ENCODE measurements around the gene CNTNAP5. TPM values are rescaled to one million over a fixed set of nuclear protein-coding genes. Genes with fewer than 3 reads are reported as not detected.

CNTNAP5 gene
- total RNA-seq, 1 experiment from 2014 or later = not detected

- H3K36me3 ChIP-seq (ENCODE audit: insufficient read depth, low read length, poor library complexity, severe bottlenecking) = no peaks in the 10 kb centered on the region
- no peak overlapping the region for H3K4me3 ChIP-seq (ENCODE audit: low read depth, low read length, poor library complexity, severe bottlenecking)
- ChIA-PET CTCF (no interaction called here), POLR2A (ENCODE audit: low non-redundant PET) (no interaction called here)
- H3K27ac ChIP-seq (ENCODE audit: low read depth, low read length, poor library complexity, severe bottlenecking) = no peak overlapping the region
- H3K9me3 ChIP-seq (ENCODE audit: low read depth, low read length, poor library complexity, severe bottlenecking) = no peaks in the 10 kb centered on the region
- BruUV-seq (replicated peaks) = no TSS peak
- H3K27me3 ChIP-seq (replicated peaks; ENCODE audit: insufficient read depth, low read depth, low read length, poor library complexity) = no peaks in the 10 kb centered on the region
- no peaks in the 10 kb centered on the region for H3K4me1 ChIP-seq (ENCODE audit: insufficient read depth, low read length, poor library complexity, severe bottlenecking)
- no peak for DNase-seq (ENCODE audit: low spot score)
- TF ChIP-seq CTCF (conservative IDR thresholded peaks at IDR 0.05; ENCODE audit: low read depth, low read length) = no peak
- TF ChIP-seq EZH2 (IDR thresholded peaks at IDR 0.05; ENCODE audit: borderline replicate concordance, low read depth, low read length, poor library complexity, severe bottlenecking) = no peak
- intact Hi-C loops (cut with micrococcal nuclease; ENCODE audit: unreplicated experiment) = no loop called here
Measured at GRCh38 chr2:124063596-124063995, 38.5 kb downstream of the CNTNAP5 start.

- intact Hi-C loops (cut with micrococcal nuclease; ENCODE audit: unreplicated experiment) = no loop called here
- no peaks in the 10 kb centered on the region for H3K9me3 ChIP-seq (ENCODE audit: low read depth, low read length, poor library complexity, severe bottlenecking)
- H3K27ac ChIP-seq (ENCODE audit: low read depth, low read length, poor library complexity, severe bottlenecking) = no peak overlapping the region
- no peaks in the 10 kb centered on the region for H3K36me3 ChIP-seq (ENCODE audit: insufficient read depth, low read length, poor library complexity, severe bottlenecking)
- no peaks in the 10 kb centered on the region for H3K4me1 ChIP-seq (ENCODE audit: insufficient read depth, low read length, poor library complexity, severe bottlenecking)
- ChIA-PET POLR2A (ENCODE audit: low non-redundant PET) (no interaction called here), CTCF (no interaction called here)
- H3K4me3 ChIP-seq (ENCODE audit: low read depth, low read length, poor library complexity, severe bottlenecking) = no peak overlapping the region
- TF ChIP-seq EZH2 (IDR thresholded peaks at IDR 0.05; ENCODE audit: borderline replicate concordance, low read depth, low read length, poor library complexity, severe bottlenecking) (no peak), CTCF (conservative IDR thresholded peaks at IDR 0.05; ENCODE audit: low read depth, low read length) (no peak)
- no TSS peak for BruUV-seq (replicated peaks)
- DNase-seq (ENCODE audit: low spot score) = no peak
- no peaks in the 10 kb centered on the region for H3K27me3 ChIP-seq (replicated peaks; ENCODE audit: insufficient read depth, low read depth, low read length, poor library complexity)
Measured at GRCh38 chr2:124065636-124066035, 40.5 kb downstream of the CNTNAP5 start.

GRCh38 chr2:124066776-124067175 is 41.7 kb downstream of the CNTNAP5 start:
- no peak for TF ChIP-seq EZH2 (IDR thresholded peaks at IDR 0.05; ENCODE audit: borderline replicate concordance, low read depth, low read length, poor library complexity, severe bottlenecking)
- TF ChIP-seq CTCF (conservative IDR thresholded peaks at IDR 0.05; ENCODE audit: low read depth, low read length) = no peak

More at GRCh38 chr2:124066776-124067175, 41.7 kb downstream of the CNTNAP5 start:
- Histone ChIP-seq H3K27ac (ENCODE audit: low read depth, low read length, poor library complexity, severe bottlenecking) (no peak overlapping the region), H3K27me3 (replicated peaks; ENCODE audit: insufficient read depth, low read depth, low read length, poor library complexity) (no peaks in the 10 kb centered on the region), H3K9me3 (ENCODE audit: low read depth, low read length, poor library complexity, severe bottlenecking) (no peaks in the 10 kb centered on the region), H3K36me3 (ENCODE audit: insufficient read depth, low read length, poor library complexity, severe bottlenecking) (no peaks in the 10 kb centered on the region), H3K4me3 (ENCODE audit: low read depth, low read length, poor library complexity, severe bottlenecking) (no peak overlapping the region), H3K4me1 (ENCODE audit: insufficient read depth, low read length, poor library complexity, severe bottlenecking) (no peaks in the 10 kb centered on the region)
- DNase-seq (ENCODE audit: low spot score) = no peak
- ChIA-PET CTCF (no interaction called here), POLR2A (ENCODE audit: low non-redundant PET) (no interaction called here)
- intact Hi-C loops (cut with micrococcal nuclease; ENCODE audit: unreplicated experiment) = no loop called here
- BruUV-seq (replicated peaks) = no TSS peak
